ENCODE measurements around the gene PCDHA4.
"Not testable (repeated sequence)": the region's sequence is repeated elsewhere in the genome, so short reads cannot be mapped to it uniquely, and the experiment has no call there.

PCDHA4 gene

GRCh38 chr5:140808889-140809291 is 2.0 kb downstream of the PCDHA4 start:
- DNase-seq (ENCODE audit: insufficient read length, low spot score) (no peak), FAIRE-seq (no peak)

- DNase-seq (ENCODE audit: insufficient read length, low spot score) (no peak), FAIRE-seq (no peak)
Measured at GRCh38 chr5:140821375-140822280, 14.8 kb downstream of the PCDHA4 start, which contains the start of gene PCDHA5. Gene PCDHA5, plus strand, starts transcription at chr5:140821613.

GRCh38 chr5:140822281-140822629 is 15.4 kb downstream of the PCDHA4 start:
- no peak for DNase-seq (ENCODE audit: insufficient read length, low spot score)
- no peak for FAIRE-seq

GRCh38 chr5:140822969-140823368 is 16.1 kb downstream of the PCDHA4 start:
- not testable (repeated sequence) for FAIRE-seq

GRCh38 chr5:140823475-140823874 is 16.6 kb downstream of the PCDHA4 start:
- FAIRE-seq (no peak), DNase-seq (ENCODE audit: insufficient read length, low spot score) (no peak)

More at GRCh38 chr5:140822969-140823368, 16.1 kb downstream of the PCDHA4 start:
- not testable (repeated sequence) for DNase-seq (ENCODE audit: insufficient read length, low spot score)

- FAIRE-seq, result no peak
- DNase-seq (ENCODE audit: insufficient read length, low spot score), result peak; percentile 32
Measured at GRCh38 chr5:140827704-140828361, 21.0 kb downstream of the PCDHA4 start, which contains the start of gene PCDHA6. Gene PCDHA6, plus strand, starts transcription at chr5:140827960. Its CDS starts 132 bp downstream, at chr5:140828092.

GRCh38 chr5:140828362-140828737 is 21.5 kb downstream of the PCDHA4 start:
- FAIRE-seq (peak; percentile 26), DNase-seq (ENCODE audit: insufficient read length, low spot score) (no peak)

- FAIRE-seq; DNase-seq (ENCODE audit: insufficient read length, low spot score): not testable (repeated sequence)
Measured at GRCh38 chr5:140829511-140830501, 22.9 kb downstream of the PCDHA4 start.

GRCh38 chr5:140833993-140834392 is 27.1 kb downstream of the PCDHA4 start, which contains the start of gene PCDHA7:
Gene PCDHA7, plus strand, starts transcription at chr5:140834269. Its CDS starts 115 bp downstream, at chr5:140834384.
- DNase-seq (ENCODE audit: insufficient read length, low spot score), result no peak

GRCh38 chr5:140834439-140835008 is 27.7 kb downstream of the PCDHA4 start:
- not testable (repeated sequence) for DNase-seq (ENCODE audit: insufficient read length, low spot score); FAIRE-seq

More at GRCh38 chr5:140833993-140834392, 27.1 kb downstream of the PCDHA4 start, which contains the start of gene PCDHA7:
- no peak for FAIRE-seq

GRCh38 chr5:140835622-140836510 is 29.0 kb downstream of the PCDHA4 start:
- FAIRE-seq (no peak), DNase-seq (ENCODE audit: insufficient read length, low spot score) (no peak)

GRCh38 chr5:140840978-140841962 is 34.4 kb downstream of the PCDHA4 start, which contains the start of gene PCDHA8:
Gene PCDHA8, plus strand, starts transcription at chr5:140841187. Its CDS starts 135 bp downstream, at chr5:140841322.
- DNase-seq (ENCODE audit: insufficient read length, low spot score) (peak; percentile 43), FAIRE-seq (no peak)

GRCh38 chr5:140842798-140843733 is 36.2 kb downstream of the PCDHA4 start:
- DNase-seq (ENCODE audit: insufficient read length, low spot score) (no peak), FAIRE-seq (no peak)

- not testable (repeated sequence) for FAIRE-seq; DNase-seq (ENCODE audit: insufficient read length, low spot score)
Measured at GRCh38 chr5:140848139-140849102, 41.6 kb downstream of the PCDHA4 start, which contains the start of gene PCDHA9. Gene PCDHA9, plus strand, starts transcription at chr5:140848382. Its CDS starts 114 bp downstream, at chr5:140848496.
